ENCODE data around the gene ATP12A.

Gene ATP12A

DNA sequence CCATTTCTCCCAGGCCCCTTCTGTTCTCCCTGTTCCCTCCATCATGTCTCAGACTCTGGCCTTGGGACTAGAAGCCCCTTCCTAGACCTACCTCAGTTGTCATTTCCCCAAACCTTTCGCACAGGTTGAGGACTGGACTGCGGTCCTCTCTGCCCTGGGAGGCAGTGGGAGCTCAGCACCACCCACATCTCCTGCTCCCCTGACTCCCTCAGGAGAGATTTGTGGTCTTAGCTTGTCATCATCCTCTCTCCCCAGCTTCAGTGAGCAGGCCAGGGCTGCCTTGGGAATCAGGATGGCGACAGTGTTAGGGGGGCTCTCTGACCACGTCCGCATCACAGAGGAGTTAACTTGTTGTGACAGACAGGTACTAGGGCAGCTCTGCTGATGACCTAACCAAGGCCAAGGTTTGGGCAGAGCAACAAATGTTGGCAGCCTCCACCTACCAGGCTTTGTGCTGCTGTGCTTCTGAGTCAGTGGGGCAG is 58.2 kb downstream of the ATP12A start:
- DNase-seq: no peak

DNA sequence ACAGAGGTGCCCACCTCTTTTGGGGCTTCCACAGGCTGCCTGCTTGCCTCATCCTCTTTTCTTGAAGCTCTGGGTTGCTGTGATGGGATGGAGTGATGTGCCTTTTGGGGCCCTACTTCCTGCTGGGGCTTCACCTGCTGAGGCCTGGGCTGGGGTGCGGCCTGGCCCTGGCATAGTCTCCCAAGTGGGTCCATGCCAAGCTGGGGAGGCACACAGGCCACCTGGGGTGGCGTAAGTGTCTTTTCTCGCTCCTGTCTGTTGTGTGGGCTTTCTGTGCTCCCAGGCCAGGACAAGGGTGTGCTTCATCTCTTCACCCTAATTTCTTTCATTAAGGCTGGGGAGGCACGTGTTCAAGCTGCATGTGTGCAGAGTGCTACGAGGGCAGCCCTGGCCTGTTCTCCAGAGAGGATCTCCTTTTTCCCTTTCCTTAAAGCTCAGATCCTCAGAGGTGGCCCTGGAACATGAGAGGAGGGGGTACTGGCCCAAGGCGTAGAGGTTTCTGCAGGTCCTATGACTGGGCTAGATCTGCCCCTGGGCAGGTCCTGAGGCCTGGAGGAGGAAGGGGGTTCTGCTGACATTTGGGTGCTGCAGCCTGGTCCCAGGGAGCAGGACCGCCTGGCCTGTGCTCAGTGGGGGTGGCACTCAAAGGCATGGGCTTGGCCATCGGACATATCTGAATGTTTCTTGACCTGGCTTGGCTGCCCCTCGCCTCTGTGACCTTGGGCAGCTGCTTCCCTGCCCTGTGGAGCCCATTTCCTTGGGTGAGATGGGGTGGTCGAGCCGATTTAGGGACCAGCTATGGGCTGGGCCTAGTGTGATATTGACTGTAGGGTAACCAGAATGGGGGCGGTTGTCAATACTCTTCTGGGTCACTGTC is 60.0 kb downstream of the ATP12A start:
- no peak for DNase-seq

DNA sequence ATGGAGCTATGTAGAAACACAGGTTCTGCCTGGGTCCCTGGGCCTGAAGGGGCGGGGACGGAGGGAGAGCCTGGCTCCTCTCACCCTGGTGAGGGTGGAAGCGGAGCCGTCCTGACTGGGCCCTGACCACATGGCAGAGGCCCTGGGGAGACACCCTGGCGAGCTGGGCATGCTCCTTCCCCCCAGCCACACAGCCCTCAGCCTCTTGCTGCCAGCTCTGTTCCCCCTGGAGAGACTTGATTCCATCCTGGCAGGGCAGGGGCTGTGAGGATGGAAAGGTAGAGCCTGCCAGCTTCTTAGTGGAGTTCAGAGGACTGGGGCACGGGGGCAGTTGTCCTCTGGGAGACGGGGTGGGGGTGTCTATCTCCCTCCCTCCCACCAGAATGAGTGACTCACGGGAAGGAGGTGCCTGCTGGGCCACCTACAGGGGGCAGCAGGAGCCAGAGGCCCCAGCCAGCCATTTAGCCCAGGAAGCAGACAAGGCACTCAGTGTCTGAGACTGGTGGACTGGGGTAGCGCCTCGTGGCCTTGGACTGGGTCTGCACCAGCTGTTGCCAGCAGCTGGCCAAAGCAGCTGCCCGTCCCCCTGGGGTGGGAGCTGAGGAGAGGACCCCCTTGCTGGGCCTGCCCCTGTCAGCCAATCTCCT is 60.9 kb downstream of the ATP12A start:
- no peak for DNase-seq

DNA sequence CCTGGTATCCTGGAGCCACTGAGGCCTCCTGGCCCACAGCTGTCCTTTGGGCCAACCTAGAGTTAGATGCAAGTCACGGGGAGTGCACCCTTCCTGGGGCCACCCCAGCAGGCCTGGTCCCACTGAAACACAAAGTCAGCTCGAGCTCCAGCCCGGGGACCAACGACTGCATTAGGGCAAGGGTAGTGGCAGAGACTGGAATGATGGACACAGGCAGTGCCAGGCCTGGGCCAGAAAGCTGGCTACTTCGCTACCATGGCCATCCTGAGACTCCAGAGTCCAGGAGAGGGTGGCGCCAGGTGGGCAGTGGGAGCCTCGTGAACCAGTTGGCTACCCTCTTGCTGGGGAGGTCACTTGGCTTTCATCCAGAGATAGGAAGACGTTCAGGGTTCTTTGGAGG is 61.6 kb downstream of the ATP12A start:
- DNase-seq: no peak

DNA sequence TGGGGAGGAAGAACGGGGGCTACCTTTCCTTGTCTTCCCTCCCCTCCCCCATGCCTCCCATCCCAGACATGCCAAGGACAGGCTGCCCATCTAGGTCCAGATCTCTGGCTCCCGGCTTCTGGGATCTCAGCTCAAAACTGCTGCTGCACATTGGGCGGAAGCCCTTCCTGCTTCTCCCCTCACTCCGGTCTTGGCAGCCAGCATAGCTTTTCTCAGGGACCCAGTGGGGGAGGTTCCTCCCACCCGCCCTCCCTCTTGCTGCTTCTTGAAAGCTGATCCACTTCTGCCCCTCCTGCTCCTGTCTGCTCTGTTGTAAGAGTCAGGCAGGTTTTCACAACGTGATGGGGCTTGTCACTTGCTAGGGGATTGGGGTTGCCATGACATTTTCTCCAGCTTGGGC is 62.1 kb downstream of the ATP12A start:
- no peak for DNase-seq

DNA sequence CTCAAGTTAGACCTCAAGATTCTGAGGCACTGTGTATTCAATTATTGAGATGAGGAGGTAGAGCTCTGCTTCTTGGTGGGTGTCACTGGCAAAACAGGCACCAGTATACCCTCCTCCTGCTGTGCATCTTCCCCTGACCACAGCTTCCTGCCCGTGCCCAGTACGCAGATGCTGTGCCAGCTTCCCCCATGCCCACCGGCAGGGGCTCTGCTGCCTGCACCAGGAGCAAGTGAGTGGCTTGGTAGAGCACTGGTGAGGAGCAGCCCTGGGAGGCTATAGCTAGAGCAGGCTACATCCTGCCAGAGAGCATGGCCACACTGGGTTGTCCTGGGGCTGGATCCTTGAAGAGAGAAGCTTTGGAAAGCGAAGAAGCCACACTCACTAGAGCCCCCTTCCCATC is 62.8 kb downstream of the ATP12A start:
- DNase-seq: no peak

DNA sequence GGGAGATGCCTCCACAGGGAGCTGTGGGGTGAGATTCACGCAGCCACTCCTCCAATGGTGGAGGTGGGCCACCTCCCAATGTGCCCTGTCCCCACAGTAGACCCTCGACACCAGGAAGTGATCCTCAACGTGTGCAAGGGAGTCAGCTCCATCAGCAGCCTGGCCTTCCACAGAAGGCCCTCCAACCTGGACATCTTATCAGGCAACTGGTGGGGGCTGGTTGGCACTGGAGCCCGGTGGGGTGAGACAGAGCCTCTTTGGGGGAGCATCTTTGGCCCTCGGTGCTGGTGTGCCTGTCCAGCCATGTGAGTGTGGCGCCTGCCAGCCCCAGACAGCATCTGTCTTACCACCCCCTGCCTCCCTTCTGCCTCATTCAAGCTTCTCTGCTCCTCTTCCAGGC is 64.0 kb downstream of the ATP12A start:
- DNase-seq: no peak

DNA sequence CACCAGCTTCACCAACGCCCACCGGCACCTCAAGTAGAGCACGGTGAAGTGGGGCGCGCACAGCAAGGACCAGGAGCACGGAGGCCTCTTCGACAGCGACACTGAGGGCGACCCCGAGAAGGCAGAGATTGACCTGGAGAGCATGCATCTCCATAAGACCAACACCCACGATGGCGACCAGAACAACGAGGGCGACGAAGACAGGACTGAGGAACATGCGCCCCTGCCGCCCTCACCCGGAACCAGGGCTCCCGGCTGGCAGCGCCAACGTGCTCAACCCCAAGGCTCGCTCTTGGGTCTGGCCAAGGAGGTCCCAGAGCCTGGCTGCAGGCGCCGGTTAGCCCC is 65.3 kb downstream of the ATP12A start:
- no peak for DNase-seq

DNA sequence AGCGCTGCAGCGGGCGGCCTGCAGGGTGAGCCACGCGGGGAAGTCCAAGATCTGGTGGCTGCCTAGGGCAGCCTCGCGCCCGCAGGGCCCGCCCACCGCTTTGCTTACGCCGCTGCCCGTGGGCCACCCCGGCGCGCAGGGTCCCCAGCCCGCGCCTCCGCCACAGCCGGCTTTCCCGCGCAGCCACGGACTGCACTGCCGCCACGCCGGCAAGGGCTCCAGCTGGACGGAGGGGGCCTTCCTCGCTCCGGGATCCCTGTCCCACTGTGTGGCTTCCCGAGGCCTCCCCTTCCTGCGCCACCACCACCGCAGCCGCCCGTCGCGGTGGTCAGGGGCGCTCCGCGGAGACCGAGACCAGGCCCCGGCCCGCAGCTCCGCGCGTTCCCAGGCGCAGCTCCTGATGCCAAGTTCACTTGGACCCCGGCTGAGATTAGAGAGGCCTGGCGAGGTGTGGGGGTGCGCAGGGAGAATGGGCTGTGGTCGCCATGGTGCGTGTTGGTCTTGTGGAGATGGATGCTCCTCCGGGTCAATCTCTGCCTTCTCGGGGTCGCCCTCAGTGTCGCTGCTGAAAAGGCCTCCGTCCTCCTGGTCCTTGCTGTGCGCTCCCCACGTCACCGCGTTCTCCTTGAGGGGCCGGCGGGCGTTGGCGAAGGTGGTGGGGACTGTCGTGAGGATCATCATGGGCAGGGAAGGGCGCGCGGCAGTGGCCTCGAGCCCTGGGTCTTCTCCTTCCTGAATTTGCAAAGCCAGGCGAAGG is 65.8 kb downstream of the ATP12A start:
- DNase-seq: no peak

DNA sequence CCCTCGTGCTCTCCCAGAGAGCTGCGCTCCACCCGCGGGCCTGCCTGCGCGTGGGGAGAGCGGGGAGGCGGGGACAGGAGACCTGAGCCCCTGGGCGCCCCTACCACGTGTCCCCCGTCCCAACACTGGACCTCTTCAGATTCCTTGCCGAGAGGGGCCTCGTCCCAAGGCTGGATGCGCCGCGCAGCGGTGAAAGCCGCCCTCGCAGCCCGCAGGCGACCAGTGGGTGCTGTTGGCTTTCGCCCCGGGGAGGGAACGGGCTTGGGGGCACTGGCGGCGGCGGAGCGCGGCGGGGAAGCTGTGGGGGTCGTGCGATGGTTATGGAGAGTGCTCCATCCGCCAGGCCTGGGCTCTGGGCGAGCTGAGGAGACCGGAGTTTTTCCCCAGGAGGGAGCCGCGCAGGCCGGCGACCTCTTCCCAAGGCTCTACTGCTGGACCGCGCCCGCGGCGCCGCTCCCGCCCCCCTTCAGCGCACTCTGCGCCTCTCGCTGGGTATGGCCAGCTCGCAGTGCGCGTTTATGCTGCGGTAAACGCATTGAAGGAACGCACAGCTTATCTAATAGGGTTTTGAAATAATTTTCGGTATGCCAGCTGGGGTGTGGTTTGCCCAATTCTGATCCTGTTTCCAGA is 66.5 kb downstream of the ATP12A start:
- DNase-seq: no peak

DNA sequence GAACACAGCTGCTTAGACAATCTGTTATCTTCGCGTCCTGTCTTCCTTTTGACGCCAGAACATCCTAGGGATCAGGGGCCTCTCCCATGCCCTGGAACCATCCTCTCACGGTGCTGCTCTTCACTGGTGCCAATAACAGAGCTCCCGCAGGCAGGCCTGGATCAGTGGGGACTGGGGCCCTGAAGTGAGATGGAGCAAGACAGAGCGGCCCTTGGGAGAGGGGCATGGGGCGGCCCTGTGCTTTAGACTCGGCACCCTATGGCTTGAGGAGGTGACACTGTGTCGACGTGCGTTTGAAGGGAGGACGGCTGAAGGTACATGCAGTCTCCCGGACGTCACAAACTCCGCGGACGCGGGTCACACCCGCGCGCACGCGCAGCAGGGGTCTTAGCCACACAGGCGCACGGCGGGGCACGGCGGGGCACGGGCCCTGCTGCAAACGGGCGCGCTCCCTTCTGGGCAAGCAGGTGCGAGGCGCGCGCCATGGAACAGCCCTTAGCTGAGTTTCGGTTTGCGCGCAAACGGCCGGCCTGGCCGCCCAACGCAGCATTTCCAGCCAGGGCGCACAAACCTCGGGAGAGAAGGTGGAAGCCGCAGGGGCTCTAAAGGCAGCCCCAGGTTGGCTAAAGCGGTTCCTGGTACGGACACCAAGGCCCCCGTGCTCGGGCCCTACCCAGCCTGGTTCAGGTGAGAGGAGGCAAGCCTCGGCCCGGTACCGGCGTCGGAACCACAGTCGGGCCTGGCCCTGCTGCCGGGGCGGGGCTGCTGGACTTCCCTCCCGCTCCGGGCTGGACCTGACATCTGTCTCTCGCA is 67.2 kb downstream of the ATP12A start:
- DNase-seq: no peak

DNA sequence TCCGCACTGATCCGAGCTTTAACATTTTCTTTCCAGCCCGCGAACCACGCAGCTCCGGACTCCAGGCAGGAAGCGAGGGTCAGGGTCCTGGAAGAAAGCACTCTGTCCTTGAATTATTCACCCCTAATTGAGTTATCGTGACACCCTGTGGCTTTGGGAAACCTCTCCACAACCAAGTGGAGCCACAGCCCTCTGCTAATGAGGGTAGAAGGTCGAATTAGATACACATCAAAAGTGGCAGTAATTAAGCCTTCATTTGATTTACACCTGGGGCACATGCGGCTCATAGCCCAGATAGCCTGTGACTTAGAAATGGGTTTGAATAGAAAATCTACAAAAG is 67.8 kb downstream of the ATP12A start:
- DNase-seq: no peak

DNA sequence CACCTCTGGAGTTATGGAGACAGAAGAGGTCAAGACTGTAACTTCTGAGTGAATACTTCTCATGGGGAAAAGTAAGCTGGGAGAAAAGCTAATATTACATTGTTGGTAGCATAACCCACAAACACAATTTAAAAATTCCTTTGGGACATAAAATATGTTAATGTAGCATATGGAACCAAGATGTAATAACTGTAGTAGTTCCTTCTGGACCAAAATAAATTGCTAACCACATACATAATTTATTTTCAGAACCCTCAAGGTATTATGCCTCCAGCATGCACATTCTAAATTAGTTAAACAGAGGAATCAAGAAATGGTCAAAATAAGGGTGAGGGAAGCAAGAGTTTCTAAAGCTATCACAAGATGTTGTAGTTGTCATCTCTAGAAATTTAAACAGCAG is 79.0 kb downstream of the ATP12A start:
- DNase-seq: no peak
